GM12878 (cell line): Measurements from ENCODE around the gene SLC3A2. TPM values are rescaled to one million over a fixed set of nuclear protein-coding genes. Genes with fewer than 3 reads are reported as not detected.

Source experiments
- ATAC-seq: fragments of 200-7000 bp; cut with Tn5 transposase; 3 replicates; pipeline ENCODE4 v1.9.1; 2020; ENCODE audit warnings: mild to moderate bottlenecking, moderate library complexity
- BruUV-seq: library from RNA; stranded (reverse); fragments of 400-500 nt; replicated peaks from 2 replicates; lab custom pipeline; 2021; lab: Mats Ljungman, UMichigan
- CTCF ChIA-PET: fragments of 300-600 bp; sonication (Branson Sonifier 250); formaldehyde crosslinking; extraction: SDS; loops from one replicate; lab custom pipeline; 2021; ENCODE audit warnings: inconsistent platforms; lab: Yijun Ruan, JAX
- POLR2A ChIA-PET: fragments of 350-600 bp; formaldehyde crosslinking; extraction: SDS; loops from one replicate; lab custom pipeline; 2021; ENCODE audit warnings: inconsistent platforms; lab: Charles Lee
- RAD21 ChIA-PET: fragments of 300-600 bp; sonication (Branson Sonifier 250); formaldehyde crosslinking; loops from one replicate; lab custom pipeline; 2023; ENCODE audit warnings: antibody characterized with exemption; ENCODE audit not compliant: unreplicated experiment; lab: Charles Lee
- SMC1A ChIA-PET: fragments of 300-600 bp; sonication (Branson Sonifier 250); formaldehyde crosslinking; loops from one replicate; lab custom pipeline; 2023; ENCODE audit not compliant: unreplicated experiment, uncharacterized antibody; lab: Charles Lee
- DNase-seq: peaks from one replicate; pipeline ENCODE4 v3.0.0-alpha.2; 2011; ENCODE audit warnings: low read depth, low spot score
- FAIRE-seq: peaks from 3 replicates; lab custom pipeline; 2011; peaks lifted over from hg19 to GRCh38; lab: Jason Lieb, UNC
- H2AFZ ChIP-seq: 2 replicates; pipeline ENCODE4 v1.6.0; 2011; ENCODE audit warnings: low read depth, low read length, control low read depth; ENCODE audit not compliant: control insufficient read depth
- H3K27ac ChIP-seq: 2 replicates; pipeline ENCODE4 v1.5.1; 2011; ENCODE audit warnings: control low read depth; ENCODE audit not compliant: control insufficient read depth, insufficient read depth
- H3K27me3 ChIP-seq, 2 experiments: replicated peaks in 1 of 2; 2 replicates each; pipeline versions ENCODE4 v1.6.0 to v1.6.1; 2011; ENCODE audit warnings: low read length in 1 of 2; ENCODE audit not compliant: control insufficient read depth in 2 of 2, insufficient read depth in 2 of 2
- H3K36me3 ChIP-seq, 2 experiments: 2 replicates each; pipeline ENCODE4 v1.5.1; 2011; ENCODE audit warnings: low read length in 1 of 2; ENCODE audit not compliant: control insufficient read depth in 2 of 2, insufficient read depth in 2 of 2
- H3K4me1 ChIP-seq: 2 replicates; pipeline ENCODE4 v1.6.1; 2011; ENCODE audit warnings: mild to moderate bottlenecking, low read length, moderate library complexity, mixed read lengths; ENCODE audit not compliant: control insufficient read depth, insufficient read depth
- H3K4me2 ChIP-seq: 2 replicates; pipeline ENCODE4 v1.6.0; 2011; ENCODE audit warnings: control low read depth; ENCODE audit not compliant: control insufficient read depth, insufficient read depth
- H3K4me3 ChIP-seq: fragments of 200-600 bp; sonication (generic); 2 replicates; pipeline ENCODE4 v1.5.1; 2016
- H3K79me2 ChIP-seq: 2 replicates; pipeline ENCODE4 v1.6.0; 2011; ENCODE audit warnings: low read length; ENCODE audit not compliant: control insufficient read depth, insufficient read depth
- H3K9ac ChIP-seq: 2 replicates; pipeline ENCODE4 v1.8.0; 2011; ENCODE audit warnings: low read length, control low read depth, mixed read lengths; ENCODE audit not compliant: control insufficient read depth, insufficient read depth
- H3K9me3 ChIP-seq: replicated peaks from 3 replicates; pipeline ENCODE4 v1.5.1; 2011; ENCODE audit warnings: mild to moderate bottlenecking, low read length; ENCODE audit not compliant: control insufficient read depth, insufficient read depth
- H4K20me1 ChIP-seq: 2 replicates; pipeline ENCODE4 v1.6.0; 2011; ENCODE audit not compliant: control insufficient read depth, insufficient read depth
- NBN ChIP-seq: fragments of 450-650 bp; IDR thresholded peaks from 2 replicates; pipeline ENCODE4 v1.6.1; 2016
- NRF1 ChIP-seq: conservative IDR thresholded peaks from 2 replicates; pipeline ENCODE4 v1.6.1; 2011; ENCODE audit warnings: mild to moderate bottlenecking, low read depth, low read length, improper control_type of control experiment
- PAX8 ChIP-seq: fragments of 450-650 bp; IDR thresholded peaks from 2 replicates; pipeline ENCODE4 v1.6.1; 2017; ENCODE audit warnings: mild to moderate bottlenecking, moderate library complexity
- RB1 ChIP-seq: fragments of 450-650 bp; formaldehyde crosslinking; IDR thresholded peaks from 2 replicates; pipeline ENCODE4 v1.6.1; 2017; ENCODE audit warnings: mild to moderate bottlenecking, borderline replicate concordance
- RBBP5 ChIP-seq: fragments of 200-600 bp; sonication (generic); conservative IDR thresholded peaks from 2 replicates; pipeline ENCODE4 v1.6.1; 2016
- SMARCA5 ChIP-seq: fragments of 450-650 bp; IDR thresholded peaks from 2 replicates; pipeline ENCODE4 v1.6.1; 2017; ENCODE audit warnings: mild to moderate bottlenecking
- SUPT20H ChIP-seq: IDR thresholded peaks from 2 replicates; pipeline ENCODE4 v1.6.1; 2011; ENCODE audit warnings: low read depth, mild to moderate bottlenecking, low read length, moderate library complexity, borderline replicate concordance; ENCODE audit not compliant: control insufficient read depth
- TCF12 ChIP-seq: IDR thresholded peaks from 2 replicates; pipeline ENCODE4 v1.6.1; 2011; ENCODE audit warnings: low read depth, mild to moderate bottlenecking, low read length
- TCF3 ChIP-seq: IDR thresholded peaks from 2 replicates; pipeline ENCODE4 v1.6.1; 2012; ENCODE audit warnings: low read depth, mild to moderate bottlenecking, low read length, borderline replicate concordance; ENCODE audit not compliant: insufficient read depth
- USF2 ChIP-seq: IDR thresholded peaks from 2 replicates; pipeline ENCODE4 v1.6.1; 2011; ENCODE audit warnings: low read depth, low read length, improper control_type of control experiment, borderline replicate concordance
- YBX1 ChIP-seq: fragments of 450-650 bp; IDR thresholded peaks from 2 replicates; pipeline ENCODE4 v1.6.1; 2016; ENCODE audit warnings: antibody characterized with exemption
- WGBS: methylation state at CpG from one replicate; pipeline ENCODE4 v1.1.6; 2016; ENCODE audit warnings: low lambda C conversion rate; ENCODE audit not compliant: insufficient replicate concordance, insufficient coverage; ENCODE audit errors: missing lambda C conversion rate; 5-methylcytosine and 5-hydroxymethylcytosine counted together
- in situ Hi-C: fragments of 300-500 bp; cut with MboI; formaldehyde crosslinking; loops from 9 replicates; pipeline ENCODE4 v1.14.3; 2018; ENCODE audit warnings: mixed read lengths
- intact Hi-C: fragments of 100-400 bp; cut with micrococcal nuclease; formaldehyde crosslinking; loops from one replicate; pipeline ENCODE4 v1.14.2; 2022; ENCODE audit not compliant: unreplicated experiment
- polyA plus RNA-seq, 11 experiments: library from polyadenylated mRNA; depleted of rRNA in 4 of 11; unstranded in 6 of 11; stranded (reverse) in 5 of 11; fragments of >200 nt; fragmentation: Nextera tagmentation in 4 of 11; fragmentation: Illumina TruSeq in 1 of 11; extraction: Ambion mirVana in 4 of 11; extraction: Trizol in 1 of 11; gene quantifications; 1 replicate in 1 of 11; 2 replicates in 10 of 11; pipeline versions ENCODE4 v1.2.1 to v1.2.3, GENCODE V29; 2011 to 2016; ENCODE audit warnings: inconsistent platforms in 2 of 11, missing spikeins in 2 of 11, low read depth in 1 of 11
- total RNA-seq, 4 experiments: library from RNA; depleted of rRNA in 3 of 4; stranded (reverse); fragments of >200 nt in 3 of 4; fragmentation: Illumina TruSeq in 1 of 4; extraction: Trizol in 1 of 4; gene quantifications; 2 replicates each; pipeline versions ENCODE4 v1.2.1 to v1.2.3, GENCODE V29; 2013 to 2021
- TF ChIP-seq, protein P1 (sequence below): fragments of 450-650 bp; IDR thresholded peaks from 2 replicates; pipeline ENCODE4 v1.6.1; 2017; ENCODE audit warnings: borderline replicate concordance
- TF ChIP-seq, protein P2 (sequence below): fragments of 450-650 bp; conservative IDR thresholded peaks from 2 replicates; pipeline ENCODE4 v1.6.1; 2017; ENCODE audit warnings: mild to moderate bottlenecking, moderate library complexity
- TF ChIP-seq, protein P3 (sequence below): fragments of 150-350 bp; IDR thresholded peaks from 2 replicates; pipeline ENCODE4 v1.6.1; 2014; ENCODE audit warnings: mild to moderate bottlenecking, low read depth, low read length
- TF ChIP-seq, protein P4 (sequence below): IDR thresholded peaks from 2 replicates; pipeline ENCODE4 v1.6.1; 2012; ENCODE audit warnings: low read length, inconsistent platforms

The SLC3A2 gene
- total and polyA plus RNA-seq, 10 of the 15 experiments (the other 5 are each of a cell fraction or from before 2014, with no cell fraction given) = 6.9 to 158 (median 106) TPM

DNA sequence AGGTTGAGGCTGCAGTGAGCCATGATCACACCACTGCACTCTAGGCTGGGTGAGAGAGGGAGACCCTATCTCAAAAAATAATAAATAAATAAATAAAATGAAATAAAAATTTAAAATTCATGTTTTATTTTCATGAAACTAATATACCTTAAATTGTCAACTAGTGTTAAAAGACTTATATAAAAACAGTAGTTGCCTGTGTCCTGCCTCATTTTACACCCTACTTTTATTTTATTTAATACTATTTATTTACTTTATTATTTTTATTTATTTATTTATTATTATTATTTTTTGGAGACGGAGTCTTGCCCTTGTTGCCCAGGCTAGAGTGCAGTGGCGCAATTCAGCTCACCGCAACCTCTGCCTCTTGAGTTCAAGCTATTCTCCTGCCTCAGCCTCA lies 36.5 kb upstream of the SLC3A2 start:
- peaks cover 4% of the 10 kb centered on the region for H3K79me2 ChIP-seq
- in situ Hi-C loops (no loop called here), intact Hi-C loops (no loop called here)
- no peak for TF ChIP-seq YBX1
- TF ChIP-seq RB1 = no peak
- TF ChIP-seq USF2 = no peak
- no peak for TF ChIP-seq NBN
- no peak for TF ChIP-seq NRF1
- no peak for TF ChIP-seq SUPT20H
- TF ChIP-seq, protein P1, sequence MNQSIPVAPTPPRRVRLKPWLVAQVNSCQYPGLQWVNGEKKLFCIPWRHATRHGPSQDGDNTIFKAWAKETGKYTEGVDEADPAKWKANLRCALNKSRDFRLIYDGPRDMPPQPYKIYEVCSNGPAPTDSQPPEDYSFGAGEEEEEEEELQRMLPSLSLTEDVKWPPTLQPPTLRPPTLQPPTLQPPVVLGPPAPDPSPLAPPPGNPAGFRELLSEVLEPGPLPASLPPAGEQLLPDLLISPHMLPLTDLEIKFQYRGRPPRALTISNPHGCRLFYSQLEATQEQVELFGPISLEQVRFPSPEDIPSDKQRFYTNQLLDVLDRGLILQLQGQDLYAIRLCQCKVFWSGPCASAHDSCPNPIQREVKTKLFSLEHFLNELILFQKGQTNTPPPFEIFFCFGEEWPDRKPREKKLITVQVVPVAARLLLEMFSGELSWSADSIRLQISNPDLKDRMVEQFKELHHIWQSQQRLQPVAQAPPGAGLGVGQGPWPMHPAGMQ = no peak
- TF ChIP-seq SMARCA5 = no peak
- no peak for TF ChIP-seq TCF3
- TF ChIP-seq, protein P2, sequence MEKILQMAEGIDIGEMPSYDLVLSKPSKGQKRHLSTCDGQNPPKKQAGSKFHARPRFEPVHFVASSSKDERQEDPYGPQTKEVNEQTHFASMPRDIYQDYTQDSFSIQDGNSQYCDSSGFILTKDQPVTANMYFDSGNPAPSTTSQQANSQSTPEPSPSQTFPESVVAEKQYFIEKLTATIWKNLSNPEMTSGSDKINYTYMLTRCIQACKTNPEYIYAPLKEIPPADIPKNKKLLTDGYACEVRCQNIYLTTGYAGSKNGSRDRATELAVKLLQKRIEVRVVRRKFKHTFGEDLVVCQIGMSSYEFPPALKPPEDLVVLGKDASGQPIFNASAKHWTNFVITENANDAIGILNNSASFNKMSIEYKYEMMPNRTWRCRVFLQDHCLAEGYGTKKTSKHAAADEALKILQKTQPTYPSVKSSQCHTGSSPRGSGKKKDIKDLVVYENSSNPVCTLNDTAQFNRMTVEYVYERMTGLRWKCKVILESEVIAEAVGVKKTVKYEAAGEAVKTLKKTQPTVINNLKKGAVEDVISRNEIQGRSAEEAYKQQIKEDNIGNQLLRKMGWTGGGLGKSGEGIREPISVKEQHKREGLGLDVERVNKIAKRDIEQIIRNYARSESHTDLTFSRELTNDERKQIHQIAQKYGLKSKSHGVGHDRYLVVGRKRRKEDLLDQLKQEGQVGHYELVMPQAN = no peak
- TF ChIP-seq TCF12 = no peak
- TF ChIP-seq, protein P3, sequence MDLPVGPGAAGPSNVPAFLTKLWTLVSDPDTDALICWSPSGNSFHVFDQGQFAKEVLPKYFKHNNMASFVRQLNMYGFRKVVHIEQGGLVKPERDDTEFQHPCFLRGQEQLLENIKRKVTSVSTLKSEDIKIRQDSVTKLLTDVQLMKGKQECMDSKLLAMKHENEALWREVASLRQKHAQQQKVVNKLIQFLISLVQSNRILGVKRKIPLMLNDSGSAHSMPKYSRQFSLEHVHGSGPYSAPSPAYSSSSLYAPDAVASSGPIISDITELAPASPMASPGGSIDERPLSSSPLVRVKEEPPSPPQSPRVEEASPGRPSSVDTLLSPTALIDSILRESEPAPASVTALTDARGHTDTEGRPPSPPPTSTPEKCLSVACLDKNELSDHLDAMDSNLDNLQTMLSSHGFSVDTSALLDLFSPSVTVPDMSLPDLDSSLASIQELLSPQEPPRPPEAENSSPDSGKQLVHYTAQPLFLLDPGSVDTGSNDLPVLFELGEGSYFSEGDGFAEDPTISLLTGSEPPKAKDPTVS = no peak
- TF ChIP-seq RBBP5 = no peak
- TF ChIP-seq PAX8 = no peak
- TF ChIP-seq, protein P4, sequence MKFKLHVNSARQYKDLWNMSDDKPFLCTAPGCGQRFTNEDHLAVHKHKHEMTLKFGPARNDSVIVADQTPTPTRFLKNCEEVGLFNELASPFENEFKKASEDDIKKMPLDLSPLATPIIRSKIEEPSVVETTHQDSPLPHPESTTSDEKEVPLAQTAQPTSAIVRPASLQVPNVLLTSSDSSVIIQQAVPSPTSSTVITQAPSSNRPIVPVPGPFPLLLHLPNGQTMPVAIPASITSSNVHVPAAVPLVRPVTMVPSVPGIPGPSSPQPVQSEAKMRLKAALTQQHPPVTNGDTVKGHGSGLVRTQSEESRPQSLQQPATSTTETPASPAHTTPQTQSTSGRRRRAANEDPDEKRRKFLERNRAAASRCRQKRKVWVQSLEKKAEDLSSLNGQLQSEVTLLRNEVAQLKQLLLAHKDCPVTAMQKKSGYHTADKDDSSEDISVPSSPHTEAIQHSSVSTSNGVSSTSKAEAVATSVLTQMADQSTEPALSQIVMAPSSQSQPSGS = no peak
- no peaks in the 10 kb centered on the region for H3K36me3 ChIP-seq
- no peak overlapping the region for H2AFZ ChIP-seq
- DNase-seq (no peak), FAIRE-seq (no peak), ATAC-seq (no peak)
- no peaks in the 10 kb centered on the region for H3K27me3 ChIP-seq
- H3K4me3 ChIP-seq = no peak overlapping the region
- no TSS peak for BruUV-seq
- peaks cover 7% of the 10 kb centered on the region for H3K4me1 ChIP-seq
- WGBS = 100% methylated on average over 3 of the region's 3 CpGs
- ChIA-PET RAD21 (no interaction called here), SMC1A (interaction anchor here (2.3 kb wide), 1 partner anchor 10 kb away, joined by 8 read pairs; no protein-coding TSS in a partner anchor), POLR2A (interaction anchor here (0.6 to 4.0 kb wide), 3 partner anchors 10 to 280 kb away, joined by 3 to 66 read pairs (median 3); no protein-coding TSS in a partner anchor), CTCF (interaction anchor here (0.9 to 1.6 kb wide), 3 partner anchors 10 to 13 kb away, joined by 3 to 6 read pairs (median 3); partner anchors contain the start of gene STX5)
- H3K9me3 ChIP-seq = no peaks in the 10 kb centered on the region
- no peak overlapping the region for H3K27ac ChIP-seq
- no peak overlapping the region for H3K4me2 ChIP-seq
- H3K9ac ChIP-seq = no peak overlapping the region
- no peaks in the 10 kb centered on the region for H4K20me1 ChIP-seq
